Cardiac fibroblast (primary cell): ENCODE results near the gene AICDA.

Experiments
- DNase-seq, 2 donors: peaks; one replicate each; pipeline versions ENCODE4 v3.0.0 to v3.0.0-alpha.2; 2010; ENCODE audit warnings: low read depth in 2 of 2
- H3K4me3 ChIP-seq, 2 donors: replicated peaks in 1 of 2; 1 replicate in 1 of 2; 2 replicates in 1 of 2; pipeline ENCODE4 v1.5.1; 2011; ENCODE audit warnings: low read depth in 2 of 2, low read length in 2 of 2, mild to moderate bottlenecking in 2 of 2, moderate library complexity in 1 of 2
- CTCF ChIP-seq: IDR thresholded peaks from one replicate; pipeline ENCODE4 v1.5.1; 2011; ENCODE audit warnings: low read depth, mild to moderate bottlenecking, low read length, inconsistent platforms

The AICDA gene

GRCh38 chr12:8563356-8563755, 49.3 kb downstream of the AICDA start:
- no peak for DNase-seq
- no peak overlapping the region for H3K4me3 ChIP-seq
- TF ChIP-seq CTCF: no peak

- DNase-seq: no peak
- H3K4me3 ChIP-seq: no peak overlapping the region
- TF ChIP-seq CTCF: no peak
Observed at GRCh38 chr12:8562310-8562709, 50.3 kb downstream of the AICDA start.

GRCh38 chr12:8561011-8561410, 51.6 kb downstream of the AICDA start:
- no peak overlapping the region for H3K4me3 ChIP-seq
- no peak for DNase-seq
- no peak for TF ChIP-seq CTCF

- DNase-seq: no peak
- TF ChIP-seq CTCF: no peak
- no peak overlapping the region for H3K4me3 ChIP-seq
Observed at GRCh38 chr12:8559676-8560075, 53.0 kb downstream of the AICDA start.

GRCh38 chr12:8556531-8557097, 56.0 kb downstream of the AICDA start:
- no peak for DNase-seq

GRCh38 chr12:8554451-8555195, 58.0 kb downstream of the AICDA start:
- peak; percentile 35 to 61 for DNase-seq
- H3K4me3 ChIP-seq: no peak overlapping the region
- no peak for TF ChIP-seq CTCF

More at GRCh38 chr12:8556531-8557097, 56.0 kb downstream of the AICDA start:
- no peak for TF ChIP-seq CTCF
- H3K4me3 ChIP-seq: no peak overlapping the region

GRCh38 chr12:8553088-8553627, 59.5 kb downstream of the AICDA start:
- no peak overlapping the region for H3K4me3 ChIP-seq
- TF ChIP-seq CTCF: no peak
- DNase-seq: no peak
